Gastrocnemius medialis (tissue), 4 donors: ENCODE results near the gene ELSPBP1. TPM values are rescaled to one million over a fixed set of nuclear protein-coding genes. Genes with fewer than 3 reads are reported as not detected.
"Not testable (repeated sequence)": the region's sequence is repeated elsewhere in the genome, so short reads cannot be mapped to it uniquely, and the experiment has no call there.

Experiments used
- ATAC-seq, 2 donors: fragments of 150-250 bp; one replicate each; pipeline ENCODE4 v1.9.1; 2016
- DNase-seq, 2 donors: peaks; one replicate each; pipeline ENCODE4 v3.0.0-alpha.2; 2019
- H3K27ac ChIP-seq, 4 donors: fragments of 200-600 bp; sonication (generic); 1 replicate in 1 of 4; 2 replicates in 3 of 4; pipeline ENCODE4 v1.5.1; 2016 to 2018; ENCODE audit warnings: mild to moderate bottlenecking in 2 of 4, moderate library complexity in 1 of 4
- H3K27me3 ChIP-seq, 3 donors: fragments of 200-600 bp; sonication (generic) in 2 of 3; 1 replicate in 1 of 3; 2 replicates in 2 of 3; pipeline versions ENCODE4 v1.5.1 to v1.6.0; 2016 to 2019; ENCODE audit warnings: mild to moderate bottlenecking in 1 of 3, moderate library complexity in 1 of 3
- H3K36me3 ChIP-seq, 2 donors: fragments of 200-600 bp; sonication (generic) in 1 of 2; one replicate each; pipeline ENCODE4 v1.5.1; 2017 to 2018
- H3K4me1 ChIP-seq, 2 donors: fragments of 200-600 bp; sonication (generic) in 1 of 2; one replicate each; pipeline ENCODE4 v1.5.1; 2016 to 2017; ENCODE audit warnings: mild to moderate bottlenecking in 2 of 2
- H3K4me3 ChIP-seq, 4 donors: fragments of 200-600 bp; sonication (generic) in 3 of 4; 1 replicate in 1 of 4; 2 replicates in 3 of 4; pipeline ENCODE4 v1.5.1; 2016 to 2019; ENCODE audit warnings: mild to moderate bottlenecking in 2 of 4
- H3K9me3 ChIP-seq, 3 donors: fragments of 200-600 bp; sonication (generic) in 2 of 3; 1 replicate in 1 of 3; 2 replicates in 2 of 3; pipeline ENCODE4 v1.5.1; 2016 to 2019
- POLR2A ChIP-seq, 2 donors: fragments of 450-650 bp; IDR thresholded peaks; one replicate each; pipeline ENCODE4 v1.6.1; 2017; ENCODE audit warnings: antibody characterized with exemption in 2 of 2, mild to moderate bottlenecking in 2 of 2, moderate library complexity in 2 of 2
- in situ Hi-C, 4 donors: fragments of 200-750 bp; cut with MboI; loops; one replicate each; pipeline versions ENCODE4 v1.15.0 to v1.8.0; 2017; ENCODE audit warnings: low sequenced_read_pairs in 4 of 4
- intact Hi-C: fragments of 100-400 bp; cut with DNase I; formaldehyde crosslinking; loops from one replicate; pipeline ENCODE4 v1.15.1; 2023; ENCODE audit warnings: low total_unique reads
- total RNA-seq, 4 donors: library from RNA; depleted of rRNA; stranded (reverse); fragments of >200 nt; gene quantifications; one replicate each; pipeline versions ENCODE4 v1.1.0 to v1.2.3, GENCODE V29; 2016
- TF ChIP-seq, protein P1 (sequence below), 5 experiments: fragments of 450-650 bp in 3 of 5; fragments of 200-600 bp in 2 of 5; sonication (generic) in 2 of 5; IDR thresholded peaks in 4 of 5; conservative IDR thresholded peaks in 1 of 5; 1 replicate in 4 of 5; 2 replicates in 1 of 5; pipeline ENCODE4 v1.5.1; 2016 to 2019; ENCODE audit warnings: antibody characterized with exemption in 5 of 5, mild to moderate bottlenecking in 3 of 5, moderate library complexity in 3 of 5

The ELSPBP1 gene
- total RNA-seq, 4 donors from 2014 or later: not detected

DNA sequence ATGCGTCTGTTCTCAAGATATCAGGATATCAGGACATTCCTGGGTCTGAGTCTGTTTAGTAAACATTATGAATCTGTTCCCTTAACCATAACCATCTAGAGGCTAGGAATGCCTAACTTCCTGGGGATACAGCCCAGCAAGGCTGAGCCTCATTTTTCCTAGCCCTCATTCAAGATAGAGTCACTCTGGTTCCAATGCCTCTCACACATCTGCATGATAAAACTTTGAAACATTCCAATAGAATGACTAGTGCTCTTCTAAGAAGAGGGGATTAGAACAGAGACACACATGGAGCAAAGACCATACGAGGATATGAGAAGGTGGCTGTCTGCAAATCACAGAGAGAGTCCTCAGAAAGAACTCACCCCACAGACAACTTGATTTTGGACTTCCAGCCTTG lies 70.1 kb downstream of the ELSPBP1 start:
- no peak for DNase-seq
- H3K36me3 ChIP-seq: peaks cover 0 to 55% of the 10 kb centered on the region in 2 donors
- in situ Hi-C loops: no loop called here

DNA sequence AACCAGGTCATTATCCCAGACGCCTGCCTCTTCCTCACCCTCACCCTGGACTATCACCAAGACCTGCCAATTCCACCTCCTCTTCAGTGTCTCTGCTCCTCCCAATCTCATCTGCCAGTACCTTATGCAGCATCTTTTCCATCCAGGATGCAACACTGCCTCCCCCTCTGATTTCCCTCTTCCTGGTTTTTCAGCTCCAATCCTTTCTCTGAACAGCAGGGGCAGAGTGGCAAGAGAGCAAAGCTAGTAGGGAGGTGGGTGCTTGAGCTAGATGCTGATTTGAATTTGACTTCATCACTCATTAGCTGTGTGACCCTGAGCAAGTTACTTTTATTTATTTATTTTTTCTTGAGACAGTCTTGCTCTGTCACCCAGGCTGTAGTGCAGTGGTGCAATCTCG lies 75.0 kb downstream of the ELSPBP1 start:
- intact Hi-C loops: no loop called here
- no peaks in the 10 kb centered on the region for H3K9me3 ChIP-seq
- no peak overlapping the region for H3K4me3 ChIP-seq
- H3K27me3 ChIP-seq: no peaks in the 10 kb centered on the region
- no peak for DNase-seq
- no peak for ATAC-seq
- no peak overlapping the region for H3K27ac ChIP-seq
- TF ChIP-seq POLR2A (IDR thresholded peaks at IDR 0.05): no peak
- in situ Hi-C loops: no loop called here
- H3K36me3 ChIP-seq: peaks cover 0 to 66% of the 10 kb centered on the region in 2 donors
- no peaks in the 10 kb centered on the region for H3K4me1 ChIP-seq

More for the DNA sequence above, 70.1 kb downstream of the ELSPBP1 start:
- intact Hi-C loops: no loop called here
- H3K4me3 ChIP-seq: no peak overlapping the region
- no peak for TF ChIP-seq POLR2A (IDR thresholded peaks at IDR 0.05)
- TF ChIP-seq, protein P1, sequence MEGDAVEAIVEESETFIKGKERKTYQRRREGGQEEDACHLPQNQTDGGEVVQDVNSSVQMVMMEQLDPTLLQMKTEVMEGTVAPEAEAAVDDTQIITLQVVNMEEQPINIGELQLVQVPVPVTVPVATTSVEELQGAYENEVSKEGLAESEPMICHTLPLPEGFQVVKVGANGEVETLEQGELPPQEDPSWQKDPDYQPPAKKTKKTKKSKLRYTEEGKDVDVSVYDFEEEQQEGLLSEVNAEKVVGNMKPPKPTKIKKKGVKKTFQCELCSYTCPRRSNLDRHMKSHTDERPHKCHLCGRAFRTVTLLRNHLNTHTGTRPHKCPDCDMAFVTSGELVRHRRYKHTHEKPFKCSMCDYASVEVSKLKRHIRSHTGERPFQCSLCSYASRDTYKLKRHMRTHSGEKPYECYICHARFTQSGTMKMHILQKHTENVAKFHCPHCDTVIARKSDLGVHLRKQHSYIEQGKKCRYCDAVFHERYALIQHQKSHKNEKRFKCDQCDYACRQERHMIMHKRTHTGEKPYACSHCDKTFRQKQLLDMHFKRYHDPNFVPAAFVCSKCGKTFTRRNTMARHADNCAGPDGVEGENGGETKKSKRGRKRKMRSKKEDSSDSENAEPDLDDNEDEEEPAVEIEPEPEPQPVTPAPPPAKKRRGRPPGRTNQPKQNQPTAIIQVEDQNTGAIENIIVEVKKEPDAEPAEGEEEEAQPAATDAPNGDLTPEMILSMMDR (IDR thresholded peaks at IDR 0.05 in 4 of 5, conservative IDR thresholded peaks at IDR 0.05 in 1 of 5): no peak
- no peaks in the 10 kb centered on the region for H3K9me3 ChIP-seq
- no peaks in the 10 kb centered on the region for H3K4me1 ChIP-seq
- no peak for ATAC-seq
- H3K27me3 ChIP-seq: no peaks in the 10 kb centered on the region
- H3K27ac ChIP-seq: no peak overlapping the region

DNA sequence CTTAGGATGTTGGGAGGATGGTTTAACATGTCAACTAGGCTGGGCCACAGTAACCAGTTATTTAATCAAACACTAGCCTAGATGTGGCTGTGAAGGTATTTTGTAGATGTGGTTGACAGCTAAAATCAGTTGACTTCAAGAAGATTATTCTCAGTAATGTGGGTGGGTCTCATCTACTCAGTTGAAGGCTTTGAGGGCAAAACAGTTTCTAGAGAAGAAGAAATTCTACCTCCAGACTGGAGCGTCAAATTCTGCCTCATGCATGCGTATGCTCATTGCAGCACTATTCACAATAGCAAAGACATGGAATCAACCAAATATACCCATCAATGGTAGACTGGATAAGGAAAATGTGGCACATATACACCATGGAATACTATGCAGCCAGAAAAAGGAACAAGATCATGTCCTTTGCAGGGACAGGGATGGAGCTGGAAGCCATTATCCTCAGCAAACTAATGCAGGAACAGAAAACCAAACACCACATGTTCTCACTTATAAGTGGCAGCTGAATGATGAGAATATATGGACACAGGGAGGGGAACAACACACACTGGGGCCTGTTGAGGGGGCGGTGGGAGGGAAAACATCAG lies 75.8 kb downstream of the ELSPBP1 start:
- ATAC-seq, DNase-seq, H3K4me1 ChIP-seq, H3K4me3 ChIP-seq, intact Hi-C loops, H3K27ac ChIP-seq, in situ Hi-C loops, H3K27me3 ChIP-seq, H3K9me3 ChIP-seq: not testable (repeated sequence)
- H3K36me3 ChIP-seq: peaks cover 0 to 61% of the 10 kb centered on the region in 2 donors

Other genes with a start within 250 kb of the ELSPBP1 start
- 100 to 1,000 TPM; 141 to 262 (median 150) TPM for gene NOP53, start 249.1 kb upstream of the ELSPBP1 start, total RNA-seq
- 1,000 to 10,000 TPM in 3 of 4 donors, 100 to 1,000 TPM in 1; 730 to 1,512 (median 1,402) TPM for gene SELENOW, start 215.9 kb upstream of the ELSPBP1 start, total RNA-seq
- gene TPRX1, start 190.1 kb upstream of the ELSPBP1 start, total RNA-seq: not detected
- gene CRX, start 172.7 kb upstream of the ELSPBP1 start, total RNA-seq: not detected
- gene TPRX2, start 135.4 kb upstream of the ELSPBP1 start, total RNA-seq: not detected
- 1 to 10 TPM in 1 of 4 donors, under 1 TPM in 1, not detected in 2; 0.55 to 1.4 TPM for gene SULT2A1, start 108.3 kb upstream of the ELSPBP1 start, total RNA-seq
- gene BSPH1, start 2.5 kb upstream of the ELSPBP1 start, total RNA-seq: not detected
- gene CABP5, start 49.4 kb downstream of the ELSPBP1 start, total RNA-seq: not detected
- 10 to 100 TPM; 25.7 to 61.1 (median 51.1) TPM for gene PLA2G4C, start 116.2 kb downstream of the ELSPBP1 start, total RNA-seq
- 1 to 10 TPM; 3.7 to 9.2 (median 7.1) TPM for gene LIG1, start 175.7 kb downstream of the ELSPBP1 start, total RNA-seq
- gene ZSWIM9, start 176.0 kb downstream of the ELSPBP1 start, total RNA-seq: 1 to 10 TPM; 1.6 to 8.4 (median 2.8) TPM